ENCODE measurements around the gene ABCC10. TPM values are rescaled to one million over a fixed set of nuclear protein-coding genes. Genes with fewer than 3 reads are reported as not detected.

ABCC10 gene
- total and polyA plus RNA-seq, 5 donors = 11.0 to 16.0 (median 12.7) TPM

GRCh38 chr6:43432009-43432945 is 4.9 kb downstream of the ABCC10 start:
- H3K4me3 ChIP-seq (ENCODE audit: low read length) = no peak overlapping the region
- no peaks in the 10 kb centered on the region for H3K27me3 ChIP-seq (ENCODE audit: control insufficient read depth, insufficient read depth)
- ATAC-seq (no peak), DNase-seq (peak in 1 of 3 donors; percentile 44)
- H3K4me1 ChIP-seq (ENCODE audit: control insufficient read depth, insufficient read depth, low read length) = peaks cover 14% of the 10 kb centered on the region
- no peaks in the 10 kb centered on the region for H3K9me3 ChIP-seq (ENCODE audit: control insufficient read depth, low read length)
- intact Hi-C loops (cut with DNase I) = no loop called here
- no peak overlapping the region for H3K27ac ChIP-seq (ENCODE audit: low read length)
- WGBS = 89% methylated on average over 19 of the region's 19 CpGs

GRCh38 chr6:43433148-43433547 is 5.8 kb downstream of the ABCC10 start:
- Histone ChIP-seq H3K27me3 (ENCODE audit: control insufficient read depth, insufficient read depth) (no peaks in the 10 kb centered on the region), H3K27ac (ENCODE audit: low read length) (no peak overlapping the region), H3K9me3 (ENCODE audit: control insufficient read depth, low read length) (no peaks in the 10 kb centered on the region), H3K4me3 (ENCODE audit: low read length) (no peak overlapping the region), H3K4me1 (ENCODE audit: control insufficient read depth, insufficient read depth, low read length) (peaks cover 16% of the 10 kb centered on the region)
- DNase-seq = no peak
- intact Hi-C loops (cut with DNase I) = no loop called here
- 82% methylated on average over 8 of the region's 8 CpGs for WGBS
- ATAC-seq = no peak

- intact Hi-C loops (cut with DNase I) = no loop called here
- Histone ChIP-seq H3K9me3 (ENCODE audit: control insufficient read depth, low read length) (no peaks in the 10 kb centered on the region), H3K4me3 (ENCODE audit: low read length) (no peak overlapping the region), H3K27me3 (ENCODE audit: control insufficient read depth, insufficient read depth) (no peaks in the 10 kb centered on the region), H3K4me1 (ENCODE audit: control insufficient read depth, insufficient read depth, low read length) (peaks cover 16% of the 10 kb centered on the region), H3K27ac (ENCODE audit: low read length) (peak overlapping the region; percentile 77)
- DNase-seq = peak in 1 of 3 donors; percentile 64
- peak; percentile 60 to 74 for ATAC-seq
- 69% methylated on average over 15 of the region's 15 CpGs for WGBS
Measured at GRCh38 chr6:43434001-43434840, 6.9 kb downstream of the ABCC10 start.

- H3K9me3 ChIP-seq (ENCODE audit: control insufficient read depth, low read length) = no peaks in the 10 kb centered on the region
- ATAC-seq (no peak), DNase-seq (no peak)
- H3K4me1 ChIP-seq (ENCODE audit: control insufficient read depth, insufficient read depth, low read length) = peaks cover 16% of the 10 kb centered on the region
- intact Hi-C loops (cut with DNase I) = no loop called here
- WGBS = 93% methylated on average over 4 of the region's 4 CpGs
- H3K27me3 ChIP-seq (ENCODE audit: control insufficient read depth, insufficient read depth) = no peaks in the 10 kb centered on the region
- H3K4me3 ChIP-seq (ENCODE audit: low read length) = no peak overlapping the region
- peak overlapping the region; percentile 77 for H3K27ac ChIP-seq (ENCODE audit: low read length)
Measured at GRCh38 chr6:43434943-43435342, 7.6 kb downstream of the ABCC10 start.

- Histone ChIP-seq H3K4me3 (ENCODE audit: low read length) (no peak overlapping the region), H3K27ac (ENCODE audit: low read length) (peak overlapping the region; percentile 31), H3K4me1 (ENCODE audit: control insufficient read depth, insufficient read depth, low read length) (peaks cover 16% of the 10 kb centered on the region), H3K27me3 (ENCODE audit: control insufficient read depth, insufficient read depth) (no peaks in the 10 kb centered on the region), H3K9me3 (ENCODE audit: control insufficient read depth, low read length) (no peaks in the 10 kb centered on the region)
- WGBS = 82% methylated on average over 9 of the region's 9 CpGs
- DNase-seq (peak in 1 of 3 donors; percentile 37), ATAC-seq (no peak)
- intact Hi-C loops (cut with DNase I) = no loop called here
Measured at GRCh38 chr6:43435682-43436437, 8.5 kb downstream of the ABCC10 start.

- peak overlapping the region; percentile 33 for H3K27ac ChIP-seq (ENCODE audit: low read length)
- no peaks in the 10 kb centered on the region for H3K9me3 ChIP-seq (ENCODE audit: control insufficient read depth, low read length)
- DNase-seq (peak in 1 of 3 donors; percentile 68), ATAC-seq (peak; percentile 29 to 39)
- H3K27me3 ChIP-seq (ENCODE audit: control insufficient read depth, insufficient read depth) = no peaks in the 10 kb centered on the region
- no peak overlapping the region for H3K4me3 ChIP-seq (ENCODE audit: low read length)
- 34% methylated on average over 5 of the region's 5 CpGs for WGBS
- intact Hi-C loops (cut with DNase I) = no loop called here
- H3K4me1 ChIP-seq (ENCODE audit: control insufficient read depth, insufficient read depth, low read length) = peaks cover 16% of the 10 kb centered on the region
Measured at GRCh38 chr6:43436577-43437282, 9.4 kb downstream of the ABCC10 start.

- H3K4me3 ChIP-seq (ENCODE audit: low read length) = no peak overlapping the region
- intact Hi-C loops (cut with DNase I) = no loop called here
- H3K27ac ChIP-seq (ENCODE audit: low read length) = no peak overlapping the region
- 65% methylated on average over 4 of the region's 4 CpGs for WGBS
- H3K4me1 ChIP-seq (ENCODE audit: control insufficient read depth, insufficient read depth, low read length) = peaks cover 16% of the 10 kb centered on the region
- no peaks in the 10 kb centered on the region for H3K27me3 ChIP-seq (ENCODE audit: control insufficient read depth, insufficient read depth)
- H3K9me3 ChIP-seq (ENCODE audit: control insufficient read depth, low read length) = no peaks in the 10 kb centered on the region
- ATAC-seq (no peak), DNase-seq (no peak)
Measured at GRCh38 chr6:43437700-43438099, 10.4 kb downstream of the ABCC10 start.

GRCh38 chr6:43442935-43443334 is 15.6 kb downstream of the ABCC10 start:
- no peak for ATAC-seq
- no peak overlapping the region for H3K4me3 ChIP-seq (ENCODE audit: low read length)
- no peak overlapping the region for H3K27ac ChIP-seq (ENCODE audit: low read length)
- no peaks in the 10 kb centered on the region for H3K4me1 ChIP-seq (ENCODE audit: control insufficient read depth, insufficient read depth, low read length)
- WGBS = 92% methylated on average over 14 of the region's 14 CpGs
- DNase-seq = no peak
- no peaks in the 10 kb centered on the region for H3K9me3 ChIP-seq (ENCODE audit: control insufficient read depth, low read length)
- H3K27me3 ChIP-seq (ENCODE audit: control insufficient read depth, insufficient read depth) = no peaks in the 10 kb centered on the region
- intact Hi-C loops (cut with DNase I) = no loop called here

- Histone ChIP-seq H3K4me1 (ENCODE audit: control insufficient read depth, insufficient read depth, low read length) (no peaks in the 10 kb centered on the region), H3K4me3 (ENCODE audit: low read length) (no peak overlapping the region), H3K9me3 (ENCODE audit: control insufficient read depth, low read length) (no peaks in the 10 kb centered on the region), H3K27ac (ENCODE audit: low read length) (no peak overlapping the region), H3K27me3 (ENCODE audit: control insufficient read depth, insufficient read depth) (no peaks in the 10 kb centered on the region)
- intact Hi-C loops (cut with DNase I) = no loop called here
- 91% methylated on average over 10 of the region's 10 CpGs for WGBS
- DNase-seq = no peak
- ATAC-seq = no peak
Measured at GRCh38 chr6:43444036-43444435, 16.7 kb downstream of the ABCC10 start.

- 91% methylated on average over 8 of the region's 8 CpGs for WGBS
- no peak overlapping the region for H3K27ac ChIP-seq (ENCODE audit: low read length)
- intact Hi-C loops (cut with DNase I) = no loop called here
- DNase-seq = no peak
- no peaks in the 10 kb centered on the region for H3K27me3 ChIP-seq (ENCODE audit: control insufficient read depth, insufficient read depth)
- no peaks in the 10 kb centered on the region for H3K4me1 ChIP-seq (ENCODE audit: control insufficient read depth, insufficient read depth, low read length)
- no peak overlapping the region for H3K4me3 ChIP-seq (ENCODE audit: low read length)
- no peak for ATAC-seq
- H3K9me3 ChIP-seq (ENCODE audit: control insufficient read depth, low read length) = no peaks in the 10 kb centered on the region
Measured at GRCh38 chr6:43444582-43444981, 17.2 kb downstream of the ABCC10 start.
